HepG2 (cell line): ENCODE results near the gene DNAAF1. TPM values are rescaled to one million over a fixed set of nuclear protein-coding genes. Genes with fewer than 3 reads are reported as not detected.

Source experiments
- DNMT3B ChIP-seq: conservative IDR thresholded peaks from 2 replicates; pipeline ENCODE4 v1.6.1; 2016; ENCODE audit warnings: missing biosample characterization, control low read depth
- EEA1 ChIP-seq: sonication (generic); formaldehyde crosslinking; IDR thresholded peaks from 2 replicates; pipeline ENCODE4 v1.5.1; 2020; ENCODE audit warnings: mild to moderate bottlenecking, missing genetic modification reagents, borderline replicate concordance
- POLR2AphosphoS5 ChIP-seq: IDR thresholded peaks from 2 replicates; pipeline ENCODE4 v1.6.1; 2012; ENCODE audit warnings: low read depth, low read length
- PRPF4 ChIP-seq: fragments of 200-400 bp; formaldehyde crosslinking; IDR thresholded peaks from 2 replicates; pipeline ENCODE4 v1.6.1; 2016; ENCODE audit warnings: low read length, low read depth; ENCODE audit not compliant: poor library complexity, severe bottlenecking
- RARA ChIP-seq: IDR thresholded peaks from 2 replicates; pipeline ENCODE4 v1.6.1; 2016; ENCODE audit warnings: missing genetic modification reagents, missing compliant biosample characterization
- YEATS2 ChIP-seq: sonication (generic); formaldehyde crosslinking; IDR thresholded peaks from 2 replicates; pipeline ENCODE4 v1.4.0; 2020; ENCODE audit warnings: missing genetic modification reagents, borderline replicate concordance
- ZGPAT ChIP-seq: IDR thresholded peaks from 2 replicates; pipeline ENCODE4 v1.6.1; 2016; ENCODE audit warnings: mild to moderate bottlenecking
- ZNF546 ChIP-seq: sonication (generic); formaldehyde crosslinking; conservative IDR thresholded peaks from 2 replicates; pipeline ENCODE4 v1.8.1; 2023; ENCODE audit warnings: mild to moderate bottlenecking, missing genetic modification reagents
- ZNF549 ChIP-seq: sonication (generic); formaldehyde crosslinking; IDR thresholded peaks from 2 replicates; pipeline ENCODE4 v1.5.0; 2020; ENCODE audit warnings: missing genetic modification reagents
- ZNF703 ChIP-seq: sonication (generic); formaldehyde crosslinking; IDR thresholded peaks from 2 replicates; pipeline ENCODE4 v1.5.1; 2020; ENCODE audit warnings: missing genetic modification reagents, mild to moderate bottlenecking, moderate library complexity, borderline replicate concordance
- ZNF709 ChIP-seq: sonication (generic); formaldehyde crosslinking; IDR thresholded peaks from 2 replicates; pipeline ENCODE4 v1.5.0; 2020; ENCODE audit warnings: mild to moderate bottlenecking, missing genetic modification reagents
- polyA plus RNA-seq, 8 experiments: library from polyadenylated mRNA; depleted of rRNA in 3 of 8; stranded (reverse) in 7 of 8; unstranded in 1 of 8; fragments of >200 nt; fragmentation: Illumina TruSeq in 4 of 8; extraction: Trizol in 4 of 8; gene quantifications; 2 replicates each; pipeline versions ENCODE4 v1.2.1 to v1.2.3, GENCODE V29; 2011 to 2016; ENCODE audit warnings: low read depth in 4 of 8, missing spikeins in 1 of 8, mixed read lengths in 1 of 8; ENCODE audit not compliant: insufficient read depth in 1 of 8
- total RNA-seq, 5 experiments: library from RNA; depleted of rRNA; stranded (reverse); fragments of >200 nt; fragmentation: Illumina TruSeq; extraction: Trizol; gene quantifications; 2 replicates each; pipeline ENCODE4 v1.2.3, GENCODE V29; 2016; ENCODE audit warnings: low read depth in 1 of 5
- TF ChIP-seq, protein P1 (sequence below): IDR thresholded peaks from 2 replicates; pipeline ENCODE4 v1.6.1; 2016; ENCODE audit warnings: missing compliant biosample characterization, missing genetic modification reagents, borderline replicate concordance

The DNAAF1 gene
- total and polyA plus RNA-seq, 2 of the 13 experiments (the other 11 are each of a cell fraction or from before 2014, with no cell fraction given), result 0.04 TPM; not detected in 1

DNA sequence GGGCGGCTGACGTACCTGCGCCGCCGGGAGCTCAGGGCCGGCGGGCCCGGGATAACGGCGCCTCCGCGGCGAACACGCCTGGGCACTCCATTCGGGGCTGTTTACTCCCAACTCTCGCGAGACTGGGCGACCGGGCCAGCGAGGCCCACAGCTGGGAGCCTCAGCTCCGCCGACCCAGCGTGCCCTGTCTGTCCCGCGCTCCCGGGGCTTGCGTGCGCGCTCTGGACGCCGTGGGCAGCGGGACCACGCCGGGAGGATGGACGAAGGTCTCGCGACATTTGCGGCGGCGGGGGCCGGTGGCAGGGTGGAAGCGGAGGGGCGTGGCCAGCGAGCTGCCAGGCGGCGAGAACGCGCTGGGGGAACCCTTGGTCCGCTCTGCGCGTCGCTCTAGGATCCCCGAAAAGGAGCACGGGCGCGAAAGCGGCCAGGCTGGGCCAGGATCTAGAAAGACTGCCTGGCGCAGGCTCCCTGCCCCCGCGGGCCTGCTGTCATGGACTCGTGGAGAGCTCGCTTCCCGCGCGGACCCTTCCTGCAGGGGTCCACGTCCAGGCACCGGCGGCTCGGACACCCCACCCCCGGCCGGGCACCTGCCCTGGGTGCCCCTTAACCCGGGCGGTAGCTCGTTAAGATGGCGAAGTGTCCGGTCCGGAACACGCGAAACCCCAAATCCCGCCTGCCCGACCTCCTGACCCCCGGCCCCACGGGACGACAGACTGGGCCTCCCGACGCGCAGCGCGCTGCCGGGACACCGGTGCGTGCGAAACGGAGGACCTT lies 28.2 kb upstream of the DNAAF1 start, which contains the start of gene MBTPS1 (continued):
- TF ChIP-seq ZNF709 (CRISPR knock-in tag) (peak; percentile 80), PRPF4 (no peak), EEA1 (CRISPR knock-in tag) (peak; percentile 77; the same call in 1 of the 2 replicates), ZNF549 (CRISPR knock-in tag) (peak; percentile 11; the same call in 1 of the 2 replicates), ZGPAT (CRISPR knock-in tag) (peak; percentile 97), ZNF546 (CRISPR knock-in tag) (peak; percentile 85; the same call in 1 of the 2 replicates), POLR2AphosphoS5 (peak; percentile 85), DNMT3B (CRISPR knock-in tag) (peak; percentile 9; the same call in 1 of the 2 replicates), YEATS2 (CRISPR knock-in tag) (peak; percentile 98), RARA (no peak; the same call in 1 of the 2 replicates), ZNF703 (CRISPR knock-in tag) (peak; percentile 34; the same call in 1 of the 2 replicates)
- TF ChIP-seq, protein P1, sequence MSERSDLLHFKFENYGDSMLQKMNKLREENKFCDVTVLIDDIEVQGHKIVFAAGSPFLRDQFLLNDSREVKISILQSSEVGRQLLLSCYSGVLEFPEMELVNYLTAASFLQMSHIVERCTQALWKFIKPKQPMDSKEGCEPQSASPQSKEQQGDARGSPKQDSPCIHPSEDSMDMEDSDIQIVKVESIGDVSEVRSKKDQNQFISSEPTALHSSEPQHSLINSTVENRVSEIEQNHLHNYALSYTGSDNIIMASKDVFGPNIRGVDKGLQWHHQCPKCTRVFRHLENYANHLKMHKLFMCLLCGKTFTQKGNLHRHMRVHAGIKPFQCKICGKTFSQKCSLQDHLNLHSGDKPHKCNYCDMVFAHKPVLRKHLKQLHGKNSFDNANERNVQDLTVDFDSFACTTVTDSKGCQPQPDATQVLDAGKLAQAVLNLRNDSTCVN (CRISPR knock-in tag), result no peak; the same call in 1 of the 2 replicates
